Endometrium (tissue), 2 donors: ENCODE measurements around the gene COL23A1.

Source experiments
- FAIRE-seq: peaks from 2 replicates; lab custom pipeline; 2012; peaks lifted over from hg19 to GRCh38; lab: Jason Lieb, UNC
- donor health status: control.
- donor health status: control.

Gene COL23A1

DNA sequence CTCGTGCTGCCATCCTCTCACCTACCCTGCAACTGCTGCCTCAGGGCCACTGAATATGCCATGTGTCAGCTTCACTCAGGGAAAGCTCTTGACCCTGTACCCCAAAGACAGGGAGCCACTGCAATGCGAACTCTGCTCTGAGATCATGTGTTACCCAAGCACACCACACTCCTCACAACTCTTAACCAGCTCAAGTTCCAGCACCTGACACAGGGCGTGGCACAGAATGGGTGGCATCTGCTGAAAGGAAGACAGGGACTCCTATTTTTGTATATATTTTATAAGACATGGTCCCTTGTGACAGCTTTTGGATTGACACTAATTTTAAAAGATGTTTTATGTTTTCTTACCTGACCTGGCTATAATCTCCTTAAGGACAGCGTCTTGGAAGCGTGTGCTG, 368.3 kb downstream of the COL23A1 start:
- FAIRE-seq, result no peak

DNA sequence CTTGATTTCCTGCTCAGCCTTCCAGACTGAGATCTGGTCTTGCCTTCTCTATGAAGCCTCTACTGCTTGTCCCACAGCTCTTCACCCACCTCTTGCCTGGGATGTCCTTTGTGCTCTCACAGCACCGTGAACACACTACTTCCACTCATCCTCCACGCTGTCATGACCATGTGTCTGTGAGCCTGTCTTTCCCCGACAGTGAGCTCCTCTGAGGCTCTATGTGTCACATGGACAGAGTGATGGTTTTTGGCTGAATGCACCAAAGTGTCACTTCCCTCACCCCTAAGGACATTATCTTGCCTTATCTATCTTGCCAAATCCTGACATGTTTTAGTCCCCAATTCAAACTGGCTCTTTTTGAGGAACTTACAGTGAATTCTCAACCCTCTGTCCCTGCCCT, 368.9 kb downstream of the COL23A1 start:
- no peak for FAIRE-seq

- FAIRE-seq, result no peak
Observed at GRCh38 chr5:178218827-178219226, 371.4 kb downstream of the COL23A1 start.

GRCh38 chr5:178218237-178218776, 371.9 kb downstream of the COL23A1 start:
- FAIRE-seq, result no peak

GRCh38 chr5:178216779-178217178, 373.4 kb downstream of the COL23A1 start:
- no peak for FAIRE-seq

GRCh38 chr5:178216088-178216534, 374.1 kb downstream of the COL23A1 start:
- no peak for FAIRE-seq

DNA sequence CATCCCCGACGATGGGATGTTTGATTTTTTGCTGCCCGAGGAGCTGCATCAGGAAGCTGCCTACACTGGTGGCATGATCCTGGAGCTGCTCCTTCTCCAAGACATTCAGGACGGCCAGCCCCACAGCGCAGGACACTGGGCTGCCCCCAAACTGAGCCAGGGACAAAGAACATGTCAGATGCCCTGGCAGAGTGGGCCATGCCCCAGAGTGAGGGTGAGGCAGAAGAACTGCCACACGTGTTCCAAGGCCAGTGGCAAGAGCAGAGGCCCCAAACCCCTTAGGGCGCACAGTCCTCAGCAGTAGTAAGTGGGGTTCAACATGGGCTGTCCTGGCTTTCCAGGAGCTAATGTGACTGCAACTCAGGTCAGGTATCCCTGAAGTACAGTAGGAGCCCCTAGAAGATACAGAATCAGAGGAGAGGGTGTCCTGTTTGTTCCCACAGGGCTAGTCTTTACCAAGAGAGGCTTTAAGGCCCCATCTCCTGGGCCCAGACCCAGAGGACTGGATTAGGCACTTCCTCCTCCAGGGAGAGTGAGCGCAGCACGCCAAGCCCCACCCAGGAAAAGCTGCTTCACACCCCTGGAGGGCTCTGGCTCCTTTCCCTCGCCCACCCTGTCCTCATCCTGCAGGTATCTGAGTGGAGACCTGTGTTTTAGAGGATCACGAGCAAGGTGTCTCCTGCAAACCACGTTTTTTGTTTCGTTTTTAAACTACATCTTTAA, 374.8 kb downstream of the COL23A1 start:
- FAIRE-seq, result no peak

DNA sequence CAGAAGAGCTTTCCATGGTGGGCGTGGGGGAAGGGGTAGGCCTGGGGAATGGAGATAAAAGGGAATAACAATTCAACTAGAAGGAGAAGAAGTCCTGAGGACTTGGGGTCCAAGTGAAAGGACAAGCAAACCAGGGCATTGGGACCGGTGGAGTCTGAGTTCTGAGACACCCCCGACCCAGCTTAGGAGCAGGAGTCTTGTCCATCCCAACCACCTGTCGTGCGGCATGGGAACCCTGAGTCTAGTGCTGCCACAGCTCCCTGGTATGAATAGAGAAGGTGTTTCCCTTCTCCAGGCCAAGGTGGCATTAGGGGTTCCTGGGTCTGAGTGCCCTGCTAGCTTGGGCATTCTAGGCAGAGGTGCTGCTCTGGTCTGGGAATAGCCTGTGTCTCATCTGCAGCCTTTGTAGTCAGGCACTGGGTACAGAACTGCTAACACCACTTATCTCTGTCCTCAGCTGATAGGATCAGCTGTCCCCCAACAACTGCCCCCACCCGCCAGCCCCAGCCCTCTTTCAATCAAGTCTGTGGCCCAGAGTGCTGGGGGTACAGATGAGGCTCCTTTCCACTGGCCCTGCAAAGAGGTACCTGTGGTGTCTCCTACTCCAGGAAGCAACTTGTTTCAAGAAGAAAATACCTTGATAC, 375.9 kb downstream of the COL23A1 start:
- no peak for FAIRE-seq

GRCh38 chr5:178213748-178214151, 376.4 kb downstream of the COL23A1 start:
- FAIRE-seq, result no peak

- no peak for FAIRE-seq
Observed at GRCh38 chr5:178213003-178213461, 377.2 kb downstream of the COL23A1 start.

- FAIRE-seq, result no peak
Observed at GRCh38 chr5:178212241-178213002, 377.8 kb downstream of the COL23A1 start.

- no peak for FAIRE-seq
Observed at GRCh38 chr5:178211095-178212048, 378.8 kb downstream of the COL23A1 start.

DNA sequence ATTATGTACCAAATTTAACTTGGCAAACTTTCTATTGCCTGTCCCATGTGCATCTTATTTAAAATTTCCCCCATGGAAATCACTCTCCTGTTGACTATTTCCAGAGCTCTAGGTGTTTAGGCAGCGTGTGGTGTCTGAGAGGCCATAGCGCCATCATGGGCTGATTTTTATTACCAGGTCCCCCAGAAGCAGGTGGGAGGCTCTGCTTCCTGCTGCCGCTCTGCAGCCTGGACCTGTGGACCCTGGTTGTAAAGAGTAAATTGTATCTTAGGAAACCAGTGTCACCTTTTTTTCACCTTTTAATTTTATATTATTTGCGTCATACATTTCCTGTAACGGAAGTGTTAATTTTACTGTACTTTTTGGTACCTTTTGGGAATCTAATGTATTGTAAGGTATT, 379.5 kb downstream of the COL23A1 start:
- no peak for FAIRE-seq

DNA sequence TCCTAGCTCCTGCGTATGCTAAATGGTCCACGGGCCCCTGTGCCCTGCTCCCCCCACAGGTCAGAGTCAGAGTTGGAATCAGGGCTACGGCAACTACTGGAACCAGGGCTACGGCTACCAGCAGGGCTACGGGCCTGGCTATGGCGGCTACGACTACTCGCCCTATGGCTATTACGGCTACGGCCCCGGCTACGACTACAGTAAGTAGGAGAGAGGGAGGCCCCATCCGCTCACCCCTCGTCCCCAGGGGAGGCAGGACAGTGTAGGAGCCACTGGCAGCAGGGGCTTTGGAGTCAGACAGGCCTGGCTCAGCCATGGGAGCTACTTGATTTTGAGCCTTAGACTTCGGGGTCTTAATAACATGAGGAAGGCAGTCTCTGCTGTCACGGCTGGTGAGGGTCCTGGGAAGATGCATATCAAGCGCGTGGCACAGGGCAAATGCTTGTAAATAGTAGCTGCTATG, 380.1 kb downstream of the COL23A1 start:
- FAIRE-seq, result no peak

GRCh38 chr5:178209334-178210072, 380.7 kb downstream of the COL23A1 start:
- no peak for FAIRE-seq

DNA sequence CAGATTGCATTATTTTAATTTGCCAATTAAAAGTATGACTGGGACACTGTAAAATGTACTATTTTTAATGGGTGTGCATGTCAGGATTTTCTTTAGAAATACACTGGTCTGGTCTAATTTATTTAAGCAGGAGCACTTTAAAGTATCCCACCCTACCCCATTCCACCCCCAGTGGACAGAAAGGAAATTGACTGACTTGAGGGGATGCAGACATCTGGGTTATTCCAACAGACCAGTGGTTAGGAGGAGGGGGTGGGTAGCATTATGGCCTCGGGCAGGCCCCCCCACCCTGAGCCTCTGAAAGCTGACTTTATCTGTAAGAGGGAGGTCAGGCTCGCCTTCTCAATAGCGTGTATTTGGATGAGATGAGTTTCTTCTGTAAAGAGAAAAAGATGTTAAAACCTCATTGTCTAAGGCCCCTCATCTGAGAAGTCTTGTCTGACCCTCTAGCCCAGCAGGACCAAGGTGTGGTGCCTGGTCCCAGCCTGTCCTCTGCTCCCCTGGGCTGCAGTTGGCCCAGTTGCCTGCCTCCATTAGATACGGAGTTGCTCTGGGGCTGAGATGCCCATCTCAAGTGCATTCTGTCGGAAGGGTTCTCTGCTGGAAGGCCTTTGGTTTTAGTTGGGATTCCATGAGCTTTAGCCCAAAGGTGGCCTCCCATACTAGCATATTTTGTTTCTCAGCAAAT, 381.5 kb downstream of the COL23A1 start:
- FAIRE-seq, result no peak

GRCh38 chr5:178207917-178208280, 382.3 kb downstream of the COL23A1 start:
- FAIRE-seq, result no peak

DNA sequence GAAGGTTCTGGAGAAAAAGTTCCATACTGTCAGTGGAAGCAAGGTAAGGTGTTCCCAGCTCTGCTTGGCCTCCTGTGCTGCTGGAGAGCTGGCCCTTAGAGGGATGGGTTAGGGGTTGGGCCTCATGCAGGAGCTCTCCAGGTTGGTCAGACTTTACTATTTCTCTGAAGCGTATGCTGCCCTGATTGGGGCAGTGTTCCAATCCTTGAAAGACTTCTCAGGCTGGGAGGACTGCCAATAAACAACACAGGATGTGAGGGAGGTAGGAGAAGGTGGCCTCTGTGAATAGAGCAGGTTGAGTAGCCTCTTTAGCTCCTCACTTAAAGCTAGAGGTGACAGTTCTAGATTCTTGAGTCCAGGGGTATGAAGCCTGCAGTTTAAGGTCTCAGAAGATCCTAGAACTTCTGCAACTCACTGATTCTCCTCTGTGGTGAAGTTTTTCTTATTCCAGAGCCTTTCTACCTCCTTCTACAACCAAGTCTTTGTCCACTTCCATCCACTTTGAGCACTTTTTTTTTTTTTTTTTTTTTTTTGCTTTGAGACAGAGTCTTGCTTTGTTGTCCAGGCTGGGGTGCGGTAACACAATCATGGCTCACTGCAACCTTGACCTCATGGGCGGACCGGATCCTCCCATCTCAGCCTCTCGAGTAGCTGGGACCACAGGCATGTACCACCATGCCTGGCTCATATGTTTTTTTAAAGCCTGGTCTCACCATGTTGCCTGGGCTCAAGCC, 382.8 kb downstream of the COL23A1 start:
- no peak for FAIRE-seq
